SW 1271 (cell line): ENCODE data around the gene CARM1.
A peak's percentile ranks its signal among the peaks of the same experiment; 100 is the strongest.
"Not testable (repeated sequence)": the region's sequence is repeated elsewhere in the genome, so short reads cannot be mapped to it uniquely, and the experiment has no call there.

Source experiments
- DNase-seq, 2 experiments: peaks; one replicate each; lab custom pipeline; 2025; lab: John Stamatoyannopoulos, UW

The CARM1 gene

DNA sequence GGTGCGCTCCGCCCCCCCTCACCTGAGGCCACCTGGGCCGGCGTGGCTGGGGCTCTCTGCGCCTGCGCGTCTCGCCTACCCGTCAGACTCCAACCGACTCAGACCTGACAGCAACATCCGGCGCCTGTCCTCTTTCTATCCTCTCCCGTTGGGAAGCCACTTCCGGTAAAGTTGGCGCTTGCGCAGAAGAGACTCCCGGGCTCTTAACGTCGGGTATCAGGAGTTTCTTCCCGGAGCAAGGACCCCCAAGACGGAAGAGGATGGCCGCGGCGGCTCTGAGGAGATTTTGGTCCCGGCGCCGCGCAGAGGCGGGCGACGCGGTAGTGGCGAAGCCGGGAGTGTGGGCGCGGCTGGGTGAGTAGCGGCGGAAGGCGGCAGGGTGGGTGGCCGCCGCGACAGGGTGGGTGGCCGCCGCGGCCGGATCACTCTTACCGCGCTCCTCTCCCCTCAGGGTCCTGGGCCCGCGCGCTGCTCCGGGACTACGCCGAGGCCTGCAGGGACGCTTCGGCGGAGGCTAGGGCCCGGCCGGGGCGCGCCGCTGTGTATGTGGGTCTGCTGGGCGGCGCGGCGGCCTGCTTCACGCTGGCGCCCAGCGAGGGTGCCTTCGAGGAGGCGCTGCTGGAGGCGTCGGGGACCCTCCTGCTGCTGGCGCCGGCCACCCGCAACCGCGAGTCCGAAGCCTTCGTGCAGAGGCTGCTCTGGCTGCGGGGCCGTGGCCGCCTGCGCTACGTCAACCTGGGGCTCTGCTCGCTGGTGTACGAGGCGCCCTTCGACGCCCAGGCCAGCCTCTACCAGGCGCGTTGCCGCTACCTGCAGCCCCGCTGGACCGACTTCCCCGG is 57.4 kb downstream of the CARM1 start, which contains the start of the genes TIMM29 and YIPF2:
TSS of gene TIMM29 (plus strand) at position 249 of the 839 bp plus-strand sequence. CDS start at position 261, 12 bp downstream.
TSS of gene YIPF2 (minus strand) at position 77 of the 839 bp plus-strand sequence. CDS start 229 bp downstream, outside the sequence.
- peak; percentile 96 to 97 for DNase-seq

DNA sequence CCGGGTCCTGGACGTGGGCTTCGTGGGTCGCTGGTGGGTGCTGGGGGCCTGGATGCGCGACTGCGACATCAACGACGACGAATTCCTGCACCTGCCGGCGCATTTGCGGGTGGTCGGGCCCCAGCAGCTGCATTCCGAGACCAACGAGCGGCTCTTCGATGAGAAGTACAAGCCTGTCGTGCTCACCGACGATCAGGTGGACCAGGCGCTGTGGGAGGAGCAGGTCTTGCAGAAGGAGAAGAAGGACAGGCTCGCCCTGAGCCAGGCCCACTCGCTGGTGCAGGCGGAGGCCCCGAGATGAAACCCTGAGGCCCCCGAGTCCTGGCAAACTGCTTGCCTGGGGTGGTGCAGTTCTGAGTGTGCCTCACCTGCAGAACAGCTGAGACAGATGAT is 58.0 kb downstream of the CARM1 start:
- DNase-seq = no peak

DNA sequence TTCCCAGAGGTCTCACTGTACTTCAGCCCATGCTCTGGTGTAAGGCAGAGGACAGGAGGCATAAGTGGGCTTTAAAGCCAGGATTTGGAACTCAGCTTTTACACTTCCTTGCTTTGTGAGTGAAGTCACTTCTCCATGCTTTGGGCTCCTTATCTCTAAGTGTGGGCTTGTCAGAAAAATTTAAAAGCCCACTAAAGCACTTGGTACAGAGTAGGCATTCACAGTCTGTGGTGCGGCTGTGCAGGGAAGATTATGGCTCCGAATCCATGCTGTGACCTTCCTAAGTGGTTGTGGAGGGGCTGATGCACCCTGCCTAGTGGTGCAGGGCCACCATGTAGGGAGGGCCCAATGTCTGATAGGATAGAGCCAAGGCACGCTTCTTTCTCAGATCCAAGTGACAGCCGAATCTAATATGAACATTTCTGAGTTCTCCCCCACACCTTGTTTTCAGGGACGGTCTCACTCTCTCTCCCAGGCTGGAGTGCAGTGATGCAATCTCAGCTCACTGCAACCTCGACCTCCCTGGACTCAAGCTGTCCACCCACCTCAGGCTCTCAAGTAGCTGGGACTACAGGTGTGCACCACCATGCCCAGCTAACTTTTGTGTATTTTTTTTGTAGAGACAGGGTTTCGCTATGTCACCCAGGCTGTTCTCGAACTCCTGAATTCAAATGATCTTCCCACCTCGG is 64.2 kb downstream of the CARM1 start:
- DNase-seq = no peak

DNA sequence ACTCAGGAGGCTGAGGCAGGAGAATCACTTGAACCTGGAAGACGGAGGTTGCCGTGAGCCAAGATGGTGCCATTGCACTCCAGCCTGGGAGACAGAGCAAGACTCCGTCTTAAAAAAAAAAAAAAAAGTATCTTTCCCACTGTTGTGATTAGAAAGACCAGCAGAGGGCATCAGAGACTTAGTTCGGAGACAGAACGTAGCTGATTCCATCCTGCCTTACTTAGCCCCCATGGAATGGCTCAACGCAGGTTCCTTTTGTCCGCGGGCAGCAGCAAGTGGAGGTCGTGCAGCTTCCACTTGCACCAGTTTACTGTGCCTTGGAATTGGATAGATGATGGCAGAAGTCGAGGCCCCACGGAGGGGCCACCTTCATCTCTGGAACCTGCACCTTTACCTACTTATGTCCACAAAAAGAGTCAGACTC is 65.3 kb downstream of the CARM1 start:
- DNase-seq = peak in 1 of 2 experiments; percentile 76

DNA sequence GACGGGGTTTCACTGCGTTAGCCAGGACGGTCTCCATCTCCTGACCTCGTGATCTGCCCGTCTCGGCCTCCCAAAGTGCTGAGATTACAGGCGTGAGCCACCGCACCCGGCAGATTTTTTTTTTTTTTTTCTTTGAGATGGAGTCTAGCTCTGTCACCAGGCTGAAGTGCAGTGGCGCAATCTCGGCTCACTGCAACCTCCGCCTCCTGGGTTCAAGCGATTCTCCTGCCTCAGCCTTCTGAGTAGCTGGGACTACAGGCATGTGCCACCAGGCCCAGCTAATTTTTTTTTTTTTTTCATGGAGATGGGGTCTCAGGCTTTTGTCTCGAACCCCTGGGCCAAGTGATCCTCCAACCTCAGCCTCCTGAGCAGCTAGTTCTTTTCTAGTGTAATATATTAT is 70.3 kb downstream of the CARM1 start:
- DNase-seq = not testable (repeated sequence)

DNA sequence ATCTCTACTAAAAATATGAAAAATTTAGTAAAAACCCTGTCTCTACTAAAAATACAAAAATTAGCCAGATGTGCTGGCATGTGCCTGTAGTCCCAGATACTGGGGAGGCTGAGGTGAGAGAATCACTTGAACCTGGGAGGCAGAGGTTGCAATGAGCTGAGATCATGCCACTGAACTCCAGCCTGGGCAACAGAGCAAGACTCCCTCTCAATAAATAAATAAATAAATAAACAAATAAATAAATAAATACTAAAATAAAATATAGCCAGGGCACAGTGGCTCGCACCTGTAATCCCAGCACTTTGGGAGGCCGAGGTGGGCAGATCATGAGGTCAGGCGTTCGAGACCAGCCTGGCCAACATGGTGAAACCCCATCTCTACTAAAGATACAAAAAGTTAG is 72.1 kb downstream of the CARM1 start:
- not testable (repeated sequence) for DNase-seq

DNA sequence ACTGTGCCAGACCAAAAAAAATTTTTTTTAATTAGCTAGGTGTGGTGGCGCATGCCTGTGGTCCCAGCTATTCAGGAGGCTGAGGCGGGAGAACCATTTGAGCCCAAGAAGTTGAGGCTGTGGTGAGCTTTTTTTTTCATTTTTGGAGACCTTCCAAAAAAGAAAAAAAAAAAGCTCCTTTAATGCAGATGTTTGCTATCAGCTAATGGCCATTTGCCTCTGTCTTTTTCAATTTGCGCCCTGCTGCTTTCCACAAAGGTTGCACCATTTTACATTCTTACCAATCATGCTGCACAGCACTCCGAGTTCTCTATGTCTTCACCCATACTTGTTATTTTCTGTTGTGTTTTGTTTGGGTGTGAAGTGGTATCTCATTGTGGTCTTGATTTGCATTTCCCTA is 73.9 kb downstream of the CARM1 start:
- no peak for DNase-seq

DNA sequence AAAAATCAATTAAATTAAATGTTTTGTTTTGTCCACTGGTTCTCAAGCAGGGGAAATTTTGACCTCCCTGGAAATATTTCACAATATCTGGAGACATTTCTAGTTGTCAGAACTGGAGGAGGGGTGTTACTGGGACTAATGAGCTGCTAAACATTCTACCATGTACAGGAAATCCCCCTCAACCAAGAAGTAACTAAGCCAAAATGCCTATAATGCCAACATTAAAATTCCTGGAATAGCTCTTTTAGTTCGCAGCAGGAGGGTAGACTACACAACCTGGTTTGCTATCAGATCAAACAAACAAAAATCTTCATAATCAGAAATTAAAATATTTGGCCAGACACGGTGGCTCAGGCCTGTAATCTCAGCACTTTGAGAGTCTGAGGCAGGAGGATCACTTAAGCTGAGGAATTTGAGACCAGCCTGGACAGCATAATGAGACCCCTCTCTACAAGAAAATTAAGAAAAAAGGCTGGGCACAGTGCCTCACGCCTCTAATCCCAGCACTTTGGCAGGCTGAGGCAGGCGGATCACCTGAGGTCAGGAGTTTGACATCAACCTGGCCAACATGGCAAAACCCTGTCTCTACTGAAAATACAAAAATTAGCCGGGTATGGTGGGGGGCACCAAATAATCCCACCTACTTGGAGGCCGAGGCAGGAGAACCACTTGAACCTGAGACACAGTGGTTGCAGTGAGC is 75.8 kb downstream of the CARM1 start:
- peak in 1 of 2 experiments; percentile 52 for DNase-seq

DNA sequence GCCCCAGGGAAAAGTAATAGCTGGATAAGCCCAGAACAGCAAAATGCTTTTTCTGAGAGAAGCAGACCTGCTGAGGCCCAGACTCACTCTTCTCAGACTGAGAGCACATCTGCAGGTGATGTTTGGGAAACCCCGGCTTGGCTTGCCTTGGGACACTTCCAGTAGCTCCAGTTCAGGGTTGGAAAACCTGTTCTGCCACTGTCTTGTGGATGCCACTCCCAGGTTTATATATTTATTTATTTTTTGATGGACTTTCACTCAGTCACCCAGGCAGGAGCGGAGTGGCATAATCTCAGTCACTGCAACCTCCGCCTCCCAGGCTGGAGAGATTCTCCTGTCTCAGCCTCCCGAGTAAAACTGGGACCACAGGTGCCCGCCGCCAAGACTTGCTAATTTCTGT is 81.5 kb downstream of the CARM1 start:
- no peak for DNase-seq

DNA sequence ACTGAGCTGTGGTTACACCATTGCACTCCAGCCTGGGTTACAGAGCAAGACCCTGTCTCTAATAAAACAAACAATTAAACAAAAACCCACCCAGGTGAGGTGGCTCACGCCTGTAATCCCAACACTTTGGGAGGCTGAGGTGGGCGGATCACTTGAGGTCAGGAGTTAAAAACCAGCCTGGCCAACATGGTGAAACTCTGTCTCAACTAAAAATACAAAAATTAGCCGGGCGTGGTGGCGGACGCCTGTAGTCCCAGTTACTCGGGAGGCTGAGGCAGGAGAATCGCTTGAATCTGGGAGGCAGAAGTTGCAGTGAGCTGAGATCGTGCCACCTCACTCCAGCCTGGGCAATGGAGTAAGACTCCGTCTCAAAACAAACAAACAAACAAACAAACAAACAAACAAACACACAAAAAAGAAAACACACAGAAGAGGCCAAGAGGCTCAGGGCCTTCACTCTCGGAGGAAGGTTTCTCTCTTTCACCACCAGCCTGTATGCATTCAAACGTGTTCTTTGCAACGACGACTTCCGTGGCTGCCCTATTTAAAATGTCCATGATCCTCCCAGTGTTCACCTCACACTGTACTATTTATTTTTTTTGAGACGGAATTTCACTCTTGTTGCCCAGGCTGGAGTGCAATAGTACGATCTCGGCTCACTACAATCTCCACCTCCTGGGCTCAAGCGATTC is 88.1 kb downstream of the CARM1 start:
- not testable (repeated sequence) for DNase-seq

DNA sequence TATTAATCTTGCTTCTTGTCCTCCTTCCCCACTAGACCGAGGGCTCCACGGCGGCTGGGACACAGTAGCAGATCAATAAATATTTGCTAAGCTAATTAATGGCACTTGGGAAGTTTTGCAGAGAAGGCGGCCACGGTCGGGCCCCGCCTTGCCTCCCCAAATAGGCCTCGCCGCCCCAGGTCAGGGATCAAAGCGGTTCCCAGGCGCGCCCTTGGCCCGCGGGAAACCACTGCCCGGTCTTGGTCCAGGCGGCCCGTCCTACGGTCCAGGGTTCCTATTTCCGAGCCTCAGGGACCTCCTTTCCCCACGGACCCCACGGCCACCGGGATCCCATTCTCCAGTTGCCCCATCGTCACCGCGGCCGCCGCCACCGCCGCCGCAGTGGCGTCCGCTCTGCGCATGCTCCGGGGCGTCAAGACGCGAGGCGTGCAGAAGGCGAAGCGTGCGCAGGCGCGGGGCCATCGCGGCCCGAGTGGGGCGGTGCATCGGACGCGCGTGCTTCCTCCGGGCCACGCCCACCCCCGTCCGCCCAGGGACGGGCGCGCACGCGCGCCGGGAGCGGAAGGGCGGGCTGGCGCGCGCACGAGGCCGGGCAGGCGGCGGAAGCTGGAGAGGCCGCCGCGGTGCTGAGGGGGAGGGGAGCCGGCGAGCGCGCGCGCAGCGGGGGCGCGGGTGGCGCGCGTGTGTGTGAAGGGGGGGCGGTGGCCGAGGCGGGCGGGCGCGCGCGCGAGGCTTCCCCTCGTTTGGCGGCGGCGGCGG is 89.1 kb downstream of the CARM1 start, which contains the start of gene SMARCA4:
TSS of gene SMARCA4 (plus strand) at position 717 of the 759 bp plus-strand sequence. CDS start 23,122 bp downstream, outside the sequence.
- peak; percentile 76 to 92 for DNase-seq

DNA sequence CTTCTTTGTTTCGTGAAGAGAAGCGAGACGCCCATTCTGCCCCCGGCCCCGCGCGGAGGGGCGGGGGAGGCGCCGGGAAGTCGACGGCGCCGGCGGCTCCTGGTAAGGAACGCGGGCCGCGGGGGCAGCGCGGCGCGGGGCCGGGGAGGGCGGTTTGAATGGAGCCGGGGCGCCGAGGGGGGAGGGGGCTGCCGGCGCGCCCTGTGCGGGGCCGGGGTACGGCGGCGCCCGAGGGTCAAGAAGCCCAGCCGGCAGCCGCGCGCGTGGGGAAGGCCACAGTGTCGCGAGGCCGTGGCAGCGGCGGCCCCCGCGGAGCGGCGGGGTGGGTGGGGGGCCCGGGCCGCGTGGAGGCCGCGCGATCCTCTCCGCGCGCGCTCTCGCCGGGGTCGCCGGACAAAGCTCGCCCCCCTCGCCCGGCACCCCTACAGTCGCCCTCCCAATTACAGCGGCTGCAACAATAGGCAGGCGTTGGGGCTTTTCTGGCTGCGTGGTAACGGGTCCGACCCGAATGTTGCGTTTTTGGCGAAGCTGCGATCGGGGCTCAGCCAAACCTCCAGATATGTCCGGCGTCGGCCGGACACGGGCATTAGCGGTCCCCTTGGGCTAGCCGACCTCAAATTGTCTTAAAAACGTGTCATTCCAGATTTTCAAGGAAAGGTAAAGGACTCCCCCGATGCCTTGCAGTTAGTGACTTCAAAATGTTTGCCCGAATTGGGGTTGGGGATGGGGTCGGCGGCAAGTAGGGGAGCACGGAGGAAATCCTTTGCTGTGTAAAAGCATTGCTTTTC is 89.9 kb downstream of the CARM1 start:
- DNase-seq = no peak

DNA sequence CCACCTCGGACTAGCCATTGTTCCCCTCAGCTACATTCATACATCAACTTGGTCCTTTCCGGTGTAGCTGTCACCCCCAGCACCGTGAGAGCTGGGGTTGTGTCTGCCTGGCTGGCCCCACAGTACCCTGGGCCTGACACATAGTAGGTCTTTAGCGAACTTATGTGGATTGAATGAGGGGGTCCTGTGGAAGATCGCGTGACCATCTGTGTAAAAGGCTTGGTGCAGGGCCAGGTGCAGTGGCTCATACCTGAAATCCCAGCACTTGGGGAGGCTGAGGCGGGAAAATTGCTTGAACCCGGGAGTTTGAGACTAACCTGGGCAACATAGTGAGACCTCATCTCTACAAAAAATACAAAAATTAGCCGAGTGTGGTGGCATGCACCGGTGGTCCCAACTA is 91.5 kb downstream of the CARM1 start:
- no peak for DNase-seq

DNA sequence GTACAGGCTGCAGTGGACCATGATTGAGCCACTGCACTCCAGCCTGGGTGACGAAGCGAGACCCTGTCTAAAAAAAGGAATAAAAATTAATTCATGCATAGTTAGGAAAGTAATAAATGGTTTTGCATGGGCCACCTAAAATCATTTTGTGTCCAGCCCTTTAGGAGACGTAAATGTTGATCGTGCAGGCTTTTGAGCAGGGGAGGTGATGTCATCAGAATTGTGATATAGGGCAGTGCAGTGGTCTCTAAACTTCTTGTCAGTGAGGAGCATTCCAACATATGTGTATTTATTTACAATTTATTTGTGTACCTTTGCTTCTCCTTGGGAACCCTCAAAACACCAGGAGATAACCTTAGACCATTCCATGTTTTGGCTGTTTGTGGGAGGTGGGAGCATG is 92.5 kb downstream of the CARM1 start:
- DNase-seq = no peak

DNA sequence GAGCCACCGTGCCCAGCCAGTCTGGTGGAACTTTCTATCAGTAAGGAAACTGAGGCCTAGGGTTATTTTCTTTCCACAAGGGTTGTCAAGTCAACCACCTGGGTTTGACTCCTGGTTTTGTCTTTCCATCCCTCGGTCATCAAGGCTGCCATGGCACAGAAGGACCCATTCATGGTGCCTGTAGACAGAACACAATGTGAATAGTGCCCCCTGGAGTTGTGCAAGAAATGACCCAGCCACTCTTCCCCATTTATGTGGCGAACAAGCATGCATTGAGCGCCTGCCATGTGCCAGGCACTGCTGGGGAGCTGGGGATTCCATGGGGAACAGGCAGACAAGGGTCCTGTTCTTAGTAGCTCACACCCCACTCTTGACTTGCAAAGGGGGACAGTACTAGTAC is 93.5 kb downstream of the CARM1 start:
- no peak for DNase-seq

DNA sequence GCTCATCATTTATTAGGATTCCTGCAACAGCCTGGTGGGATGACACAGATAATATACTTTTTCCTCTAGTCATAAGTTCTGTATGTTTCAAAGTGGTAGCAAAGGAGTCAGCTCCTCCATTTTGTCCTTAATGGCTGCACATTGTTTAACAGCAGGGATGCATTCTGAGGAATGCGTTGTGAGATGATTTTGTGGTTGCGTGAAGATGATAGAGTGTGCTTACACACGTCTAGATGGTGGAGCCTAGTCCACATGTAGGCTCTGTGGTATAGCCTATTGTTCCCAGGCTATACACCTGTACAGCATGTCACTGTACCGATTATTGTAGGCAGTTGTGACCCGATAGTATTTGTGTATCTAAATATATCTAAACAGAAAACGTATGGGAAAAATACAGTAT is 94.0 kb downstream of the CARM1 start:
- no peak for DNase-seq

DNA sequence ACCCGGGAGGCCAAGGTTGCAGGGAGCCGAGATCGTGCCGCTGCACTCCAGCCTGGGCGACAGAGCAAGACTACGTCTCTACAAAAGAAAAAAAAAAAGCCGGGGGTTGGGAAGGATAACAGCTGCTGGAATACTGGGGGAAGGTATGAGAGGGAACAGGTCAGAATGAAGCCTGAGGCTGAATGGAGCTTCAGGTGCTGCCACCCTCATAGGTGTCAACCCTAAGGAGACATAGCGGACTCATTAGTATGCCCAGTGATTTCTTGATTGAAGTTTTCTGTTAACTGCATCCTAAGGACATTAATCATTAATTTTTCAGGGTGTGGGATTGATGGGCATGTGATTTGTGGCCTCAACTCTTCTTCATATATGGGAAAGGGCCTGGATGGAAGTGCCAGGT is 95.5 kb downstream of the CARM1 start:
- DNase-seq = no peak

DNA sequence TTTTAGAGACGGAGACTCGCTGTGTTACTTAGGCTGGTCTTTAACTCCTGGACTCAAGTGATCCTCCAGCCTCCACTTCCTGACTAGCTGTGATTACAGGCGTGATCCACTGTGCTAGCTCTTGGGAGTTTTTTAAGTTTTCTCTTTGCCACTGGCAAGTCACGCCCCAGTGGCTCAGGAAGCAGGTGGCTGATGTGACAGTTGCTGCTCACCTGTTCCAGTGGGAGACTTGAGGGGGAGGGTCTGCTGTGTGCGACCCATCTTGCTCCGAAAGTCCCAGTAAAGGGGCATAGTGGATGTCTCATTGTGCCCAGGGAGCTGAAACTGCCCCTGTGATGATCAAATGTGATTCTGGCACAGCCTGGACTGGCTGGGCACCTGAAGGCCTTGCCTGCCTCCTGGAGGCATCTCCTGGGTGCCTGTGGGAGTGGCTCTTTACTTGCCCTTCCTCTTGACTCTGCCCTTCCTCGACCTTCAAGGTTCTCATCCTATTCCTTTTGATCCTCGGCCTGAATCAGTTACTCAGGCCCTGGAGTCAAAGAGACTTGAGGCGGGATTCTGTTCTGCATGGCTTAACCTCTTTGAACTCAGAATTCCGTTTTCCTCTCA is 97.3 kb downstream of the CARM1 start:
- DNase-seq = no peak

DNA sequence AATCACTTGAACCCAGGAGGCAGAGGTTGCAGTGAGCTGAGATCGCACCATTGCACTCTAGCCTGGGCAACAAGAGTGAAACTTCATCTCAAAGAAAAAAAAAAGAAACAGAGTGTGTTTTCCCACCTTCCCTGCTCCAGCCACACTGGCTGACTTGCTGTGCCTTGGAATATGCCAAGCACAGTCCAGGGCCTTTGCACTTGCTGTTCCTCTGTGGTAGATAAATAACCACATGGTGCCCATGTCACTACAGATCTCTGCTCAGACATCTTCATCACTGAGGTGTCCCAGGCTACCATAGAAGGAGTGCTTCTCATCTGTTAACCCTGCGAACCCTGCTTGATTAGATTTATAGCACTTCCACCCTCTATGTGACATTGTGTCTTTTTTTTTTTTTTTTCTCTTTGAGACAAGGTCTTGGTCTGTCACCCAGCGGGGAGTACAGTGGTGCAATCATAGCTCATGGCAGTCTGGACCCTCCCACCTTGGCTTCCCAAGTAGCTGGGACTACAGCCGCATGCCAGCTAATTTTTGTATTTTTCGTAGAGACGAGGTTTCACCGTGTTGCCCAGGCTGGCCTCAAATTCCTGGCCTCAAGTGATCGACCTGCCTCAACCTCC is 99.9 kb downstream of the CARM1 start:
- DNase-seq = no peak
